Measurements from ENCODE around the gene CRLF1.

- TF ChIP-seq CTCF (IDR thresholded peaks at IDR 0.05; ENCODE audit: insufficient read depth, low read length, poor library complexity, severe bottlenecking) (no peak), EZH2phosphoT487 (conservative IDR thresholded peaks at IDR 0.05; ENCODE audit: low read length) (no peak)
These were observed 5.6 kb upstream of the CRLF1 start for GRCh38 chr19:18612051-18612771.
